Liver (tissue), 9 donors: ENCODE results near the gene NEK6. TPM values are rescaled to one million over a fixed set of nuclear protein-coding genes. Genes with fewer than 3 reads are reported as not detected.
A peak's percentile ranks its signal among the peaks of the same experiment; 100 is the strongest.

Experiments used
- DNase-seq: peaks from one replicate; pipeline ENCODE4 v3.0.0-alpha.2; 2017; ENCODE audit warnings: low spot score
- H3K27ac ChIP-seq, 2 donors: one replicate each; pipeline ENCODE4 v1.7.0; 2013; ENCODE audit warnings: inconsistent platforms in 2 of 2, low read length in 2 of 2, control low read depth in 1 of 2, low read depth in 1 of 2, mild to moderate bottlenecking in 1 of 2
- H3K27me3 ChIP-seq, 4 donors: one replicate each; pipeline versions ENCODE4 v1.6.1 to v1.7.0; 2013; ENCODE audit warnings: low read length in 3 of 4, inconsistent platforms in 1 of 4, mild to moderate bottlenecking in 1 of 4, moderate library complexity in 1 of 4; ENCODE audit not compliant: control insufficient read depth in 4 of 4, insufficient read depth in 4 of 4
- H3K36me3 ChIP-seq, 4 donors: one replicate each; pipeline versions ENCODE4 v1.6.1 to v1.7.0; 2013; ENCODE audit warnings: low read length in 3 of 4, mild to moderate bottlenecking in 3 of 4, low read depth in 1 of 4, moderate library complexity in 1 of 4; ENCODE audit not compliant: control insufficient read depth in 4 of 4, insufficient read depth in 3 of 4
- H3K4me1 ChIP-seq, 4 donors: one replicate each; pipeline versions ENCODE4 v1.6.1 to v1.7.0; 2013; ENCODE audit warnings: low read length in 3 of 4, mild to moderate bottlenecking in 3 of 4, moderate library complexity in 1 of 4; ENCODE audit not compliant: control insufficient read depth in 4 of 4, insufficient read depth in 4 of 4
- H3K4me3 ChIP-seq, 3 donors: one replicate each; pipeline versions ENCODE4 v1.6.1 to v1.7.0; 2013; ENCODE audit warnings: low read length in 3 of 3, control low read depth in 1 of 3, low read depth in 1 of 3, mild to moderate bottlenecking in 1 of 3
- H3K9ac ChIP-seq, 2 donors: one replicate each; pipeline ENCODE4 v1.7.0; 2013; ENCODE audit warnings: low read length in 2 of 2, mild to moderate bottlenecking in 2 of 2, moderate library complexity in 2 of 2, control low read depth in 1 of 2, low read depth in 1 of 2
- H3K9me3 ChIP-seq, 4 donors: one replicate each; pipeline versions ENCODE4 v1.6.1 to v1.7.0; 2013; ENCODE audit warnings: low read length in 3 of 4; ENCODE audit not compliant: control insufficient read depth in 4 of 4
- EGR1 ChIP-seq, 2 donors: IDR thresholded peaks; 2 replicates each; pipeline ENCODE4 v1.6.1; 2016 to 2018; ENCODE audit warnings: antibody characterized with exemption in 2 of 2, low read depth in 2 of 2
- GABPA ChIP-seq, 2 donors: IDR thresholded peaks in 1 of 2; conservative IDR thresholded peaks in 1 of 2; 2 replicates each; pipeline ENCODE4 v1.6.1; 2016; ENCODE audit warnings: antibody characterized with exemption in 2 of 2, mild to moderate bottlenecking in 1 of 2, moderate library complexity in 1 of 2
- JUND ChIP-seq, 2 donors: IDR thresholded peaks; 2 replicates each; pipeline ENCODE4 v1.6.1; 2016; ENCODE audit warnings: antibody characterized with exemption in 2 of 2
- NR2F2 ChIP-seq: IDR thresholded peaks from 2 replicates; pipeline ENCODE4 v1.6.1; 2016; ENCODE audit warnings: antibody characterized with exemption
- RAD21 ChIP-seq, 2 donors: IDR thresholded peaks; 2 replicates each; pipeline ENCODE4 v1.6.1; 2016; ENCODE audit warnings: antibody characterized with exemption in 2 of 2, mild to moderate bottlenecking in 2 of 2
- RXRA ChIP-seq, 2 donors: IDR thresholded peaks; 2 replicates each; pipeline ENCODE4 v1.6.1; 2017 to 2018; ENCODE audit warnings: antibody characterized with exemption in 2 of 2, mild to moderate bottlenecking in 1 of 2
- SP1 ChIP-seq: IDR thresholded peaks from 2 replicates; pipeline ENCODE4 v1.6.1; 2018; ENCODE audit warnings: antibody characterized with exemption, mild to moderate bottlenecking
- WGBS: extraction: QIAGEN DNeasy Blood & Tissue Kit; methylation state at CpG from one replicate; pipeline ENCODE4 v1.1.7; 2013; 5-methylcytosine and 5-hydroxymethylcytosine counted together
- polyA plus RNA-seq, 2 donors: library from polyadenylated mRNA; stranded (reverse) in 1 of 2; unstranded in 1 of 2; fragments of 200-250 nt in 1 of 2; fragments of >200 nt in 1 of 2; fragmentation: Nextera tagmentation in 1 of 2; extraction: Ambion mirVana in 1 of 2; gene quantifications; one replicate each; pipeline versions ENCODE4 v1.2.1 to v1.2.3, GENCODE V29; 2013 to 2015
- total RNA-seq, 2 donors: library from RNA; depleted of rRNA; stranded (reverse); fragments of >200 nt; gene quantifications; one replicate each; pipeline ENCODE4 v1.2.3, GENCODE V29; 2014
- TF ChIP-seq, protein P1 (sequence below): IDR thresholded peaks from 2 replicates; pipeline ENCODE4 v1.6.1; 2016; ENCODE audit warnings: antibody characterized with exemption
- TF ChIP-seq, protein P2 (sequence below): IDR thresholded peaks from 2 replicates; pipeline ENCODE4 v1.6.1; 2016; ENCODE audit warnings: antibody characterized with exemption, mild to moderate bottlenecking
- donor health status: healthy.
- donor health status: healthy.
- donor health status: healthy.
- donor health status: healthy.
- donor health status: healthy.

NEK6 gene
- total and polyA plus RNA-seq, 4 donors, result 32.5 to 49.7 (median 42.5) TPM

DNA sequence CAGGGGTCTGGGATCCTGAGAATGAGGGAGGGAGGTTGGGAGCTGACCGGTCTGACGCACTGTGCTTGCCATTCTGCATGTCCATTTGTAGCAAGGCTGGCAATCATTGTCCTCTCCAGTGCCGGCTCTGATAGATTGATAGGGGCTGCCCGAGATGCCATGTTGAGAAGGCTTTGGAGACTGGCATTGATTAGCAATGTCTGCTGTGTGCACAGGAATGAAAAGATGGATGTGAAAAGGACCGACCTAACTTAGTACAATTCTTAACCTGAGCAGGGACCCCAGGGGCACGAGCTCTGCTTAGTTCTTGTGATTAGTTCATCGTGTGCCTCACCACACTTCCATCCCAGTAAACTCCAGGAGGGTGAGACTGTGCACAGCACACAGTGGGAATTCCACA, 17.0 kb downstream of the NEK6 start:
- Histone ChIP-seq H3K4me1 (peaks cover 22 to 64% (median 41%) of the 10 kb centered on the region in 4 donors), H3K9ac (no peak overlapping the region), H3K27ac (no peak overlapping the region), H3K4me3 (no peak overlapping the region), H3K27me3 (no peaks in the 10 kb centered on the region), H3K36me3 (no peaks in the 10 kb centered on the region), H3K9me3 (no peaks in the 10 kb centered on the region)
- no peak for TF ChIP-seq RXRA (IDR thresholded peaks at IDR 0.05)
- no peak for TF ChIP-seq SP1
- no peak for TF ChIP-seq RAD21 (IDR thresholded peaks at IDR 0.05)
- WGBS, result 95% methylated on average over 7 of the region's 7 CpGs
- no peak for DNase-seq

DNA sequence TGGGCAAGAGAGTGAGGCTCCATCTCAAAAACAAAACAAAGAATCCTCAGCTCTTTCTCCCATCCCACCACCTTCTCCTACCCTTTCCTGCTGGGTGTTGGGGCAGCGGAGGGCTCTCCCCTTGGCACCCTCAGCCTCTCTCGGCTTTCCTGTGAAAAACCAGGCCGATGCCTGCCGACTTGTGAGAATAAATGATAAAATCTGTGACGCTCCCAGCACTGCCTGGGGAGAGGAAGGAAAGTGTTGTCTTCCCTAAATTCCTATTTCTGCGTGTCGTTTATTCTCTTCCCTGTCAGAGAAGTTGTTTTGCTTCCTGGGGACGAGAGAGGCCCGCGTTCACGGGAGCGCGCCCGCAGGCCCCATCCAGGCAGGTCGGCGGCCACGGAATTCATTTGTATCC, 19.7 kb downstream of the NEK6 start:
- DNase-seq, result no peak
- H3K9me3 ChIP-seq, result no peaks in the 10 kb centered on the region

DNA sequence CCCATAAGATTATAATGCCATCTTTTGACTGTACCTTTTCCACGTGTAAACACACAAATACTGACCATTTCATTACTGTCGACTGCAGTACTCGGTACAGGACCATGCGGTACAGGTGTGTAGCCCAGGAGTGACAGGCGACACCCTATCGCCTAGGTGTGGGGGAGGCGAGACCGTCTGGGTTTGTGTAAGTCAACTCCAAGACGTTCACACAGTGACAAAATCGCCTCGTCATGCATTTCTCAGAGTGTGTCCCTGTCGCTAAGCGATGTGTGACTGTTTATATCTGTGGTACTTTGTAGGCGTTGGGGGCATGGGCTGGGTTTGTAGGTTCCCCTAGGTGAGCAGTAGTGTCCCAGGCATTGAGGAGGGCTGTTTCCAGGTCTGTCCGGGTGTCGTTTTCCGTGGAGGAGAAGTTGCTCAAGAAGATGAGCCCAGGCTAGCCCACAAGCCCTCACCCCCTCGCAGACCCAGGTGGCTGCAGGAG, 20.3 kb downstream of the NEK6 start:
- Histone ChIP-seq H3K9ac (no peak overlapping the region), H3K27ac (peak overlapping the region; percentile 32 to 49), H3K27me3 (no peaks in the 10 kb centered on the region), H3K4me3 (no peak overlapping the region), H3K36me3 (no peaks in the 10 kb centered on the region), H3K9me3 (no peaks in the 10 kb centered on the region), H3K4me1 (peaks cover 31 to 61% (median 43%) of the 10 kb centered on the region in 4 donors)
- TF ChIP-seq NR2F2, result no peak
- TF ChIP-seq JUND (IDR thresholded peaks at IDR 0.05), result no peak
- DNase-seq, result no peak
- 86% methylated on average over 18 of the region's 18 CpGs for WGBS

More for the DNA sequence above, 19.7 kb downstream of the NEK6 start:
- Histone ChIP-seq H3K36me3 (no peaks in the 10 kb centered on the region), H3K27ac (peak overlapping the region; percentile 9 to 29), H3K4me1 (peaks cover 24 to 60% (median 39%) of the 10 kb centered on the region in 4 donors), H3K9ac (no peak overlapping the region), H3K4me3 (no peak overlapping the region), H3K27me3 (no peaks in the 10 kb centered on the region)
- TF ChIP-seq, protein P1, sequence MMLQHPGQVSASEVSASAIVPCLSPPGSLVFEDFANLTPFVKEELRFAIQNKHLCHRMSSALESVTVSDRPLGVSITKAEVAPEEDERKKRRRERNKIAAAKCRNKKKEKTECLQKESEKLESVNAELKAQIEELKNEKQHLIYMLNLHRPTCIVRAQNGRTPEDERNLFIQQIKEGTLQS, result no peak
- no peak for TF ChIP-seq GABPA (IDR thresholded peaks at IDR 0.05 in 1 of 2, conservative IDR thresholded peaks at IDR 0.05 in 1 of 2)
- TF ChIP-seq, protein P2, sequence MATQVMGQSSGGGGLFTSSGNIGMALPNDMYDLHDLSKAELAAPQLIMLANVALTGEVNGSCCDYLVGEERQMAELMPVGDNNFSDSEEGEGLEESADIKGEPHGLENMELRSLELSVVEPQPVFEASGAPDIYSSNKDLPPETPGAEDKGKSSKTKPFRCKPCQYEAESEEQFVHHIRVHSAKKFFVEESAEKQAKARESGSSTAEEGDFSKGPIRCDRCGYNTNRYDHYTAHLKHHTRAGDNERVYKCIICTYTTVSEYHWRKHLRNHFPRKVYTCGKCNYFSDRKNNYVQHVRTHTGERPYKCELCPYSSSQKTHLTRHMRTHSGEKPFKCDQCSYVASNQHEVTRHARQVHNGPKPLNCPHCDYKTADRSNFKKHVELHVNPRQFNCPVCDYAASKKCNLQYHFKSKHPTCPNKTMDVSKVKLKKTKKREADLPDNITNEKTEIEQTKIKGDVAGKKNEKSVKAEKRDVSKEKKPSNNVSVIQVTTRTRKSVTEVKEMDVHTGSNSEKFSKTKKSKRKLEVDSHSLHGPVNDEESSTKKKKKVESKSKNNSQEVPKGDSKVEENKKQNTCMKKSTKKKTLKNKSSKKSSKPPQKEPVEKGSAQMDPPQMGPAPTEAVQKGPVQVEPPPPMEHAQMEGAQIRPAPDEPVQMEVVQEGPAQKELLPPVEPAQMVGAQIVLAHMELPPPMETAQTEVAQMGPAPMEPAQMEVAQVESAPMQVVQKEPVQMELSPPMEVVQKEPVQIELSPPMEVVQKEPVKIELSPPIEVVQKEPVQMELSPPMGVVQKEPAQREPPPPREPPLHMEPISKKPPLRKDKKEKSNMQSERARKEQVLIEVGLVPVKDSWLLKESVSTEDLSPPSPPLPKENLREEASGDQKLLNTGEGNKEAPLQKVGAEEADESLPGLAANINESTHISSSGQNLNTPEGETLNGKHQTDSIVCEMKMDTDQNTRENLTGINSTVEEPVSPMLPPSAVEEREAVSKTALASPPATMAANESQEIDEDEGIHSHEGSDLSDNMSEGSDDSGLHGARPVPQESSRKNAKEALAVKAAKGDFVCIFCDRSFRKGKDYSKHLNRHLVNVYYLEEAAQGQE, result no peak
- TF ChIP-seq EGR1 (IDR thresholded peaks at IDR 0.05; ENCODE audit: low read depth in 2 of 2), result no peak
- no peak for TF ChIP-seq JUND (IDR thresholded peaks at IDR 0.05)
- WGBS, result 89% methylated on average over 17 of the region's 17 CpGs
